ENCODE data around the gene AKR1B1. TPM values are rescaled to one million over a fixed set of nuclear protein-coding genes. Genes with fewer than 3 reads are reported as not detected.

AKR1B1 gene
- total RNA-seq, 1 donor from 2014 or later, result 88.9 TPM

DNA sequence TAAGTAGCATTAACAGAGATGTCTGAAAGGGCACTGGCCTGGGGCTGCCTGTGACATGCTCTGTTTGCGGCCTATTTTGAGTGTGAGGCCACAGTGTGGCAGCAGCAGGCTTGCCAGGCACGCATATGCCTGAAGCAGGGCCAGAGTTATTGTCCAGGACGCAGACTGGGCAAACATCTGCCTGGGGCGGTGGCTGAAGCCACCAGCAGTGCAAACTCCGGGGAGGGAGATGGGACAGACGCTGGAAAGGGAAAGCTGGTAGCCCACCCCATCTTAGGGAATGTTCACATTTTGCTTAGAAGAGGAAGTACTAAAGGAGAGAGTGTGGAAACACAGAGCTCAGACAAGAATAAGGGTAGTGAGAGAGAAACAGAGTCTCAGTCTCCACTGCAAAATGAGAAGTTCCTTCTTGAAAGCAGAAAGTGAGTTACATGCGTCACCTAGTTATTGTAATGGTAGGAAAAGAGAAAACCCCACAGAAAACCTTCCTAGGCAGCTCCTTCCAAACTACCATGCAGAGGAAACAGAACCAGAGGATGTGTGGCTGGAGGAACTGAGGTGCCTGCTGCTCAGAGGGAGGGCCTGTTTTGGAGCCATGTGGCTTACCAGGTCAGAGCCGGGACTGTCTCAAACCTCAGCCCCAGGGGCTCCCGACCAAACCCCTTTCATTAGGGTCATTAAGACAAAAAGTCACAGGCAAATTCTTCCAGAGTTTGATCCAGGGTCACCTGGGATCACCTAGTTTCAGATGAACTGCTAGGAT is 14.5 kb downstream of the AKR1B1 start:
- intact Hi-C loops (cut with micrococcal nuclease), result no loop called here
- Mint-ChIP-seq H3K4me3 (no peak overlapping the region), H3K9me3 (no peaks in the 10 kb centered on the region), H3K27me3 (no peaks in the 10 kb centered on the region), H3K27ac (no peak overlapping the region), H3K4me1 (no peaks in the 10 kb centered on the region), H3K36me3 (ENCODE audit: low read depth) (peaks cover 96% of the 10 kb centered on the region)
- ATAC-seq (ENCODE audit: low read depth) (no peak), DNase-seq (no peak)
- ChIA-PET CTCF (no interaction called here), POLR2A (no interaction called here)
- TF ChIP-seq, protein P1, sequence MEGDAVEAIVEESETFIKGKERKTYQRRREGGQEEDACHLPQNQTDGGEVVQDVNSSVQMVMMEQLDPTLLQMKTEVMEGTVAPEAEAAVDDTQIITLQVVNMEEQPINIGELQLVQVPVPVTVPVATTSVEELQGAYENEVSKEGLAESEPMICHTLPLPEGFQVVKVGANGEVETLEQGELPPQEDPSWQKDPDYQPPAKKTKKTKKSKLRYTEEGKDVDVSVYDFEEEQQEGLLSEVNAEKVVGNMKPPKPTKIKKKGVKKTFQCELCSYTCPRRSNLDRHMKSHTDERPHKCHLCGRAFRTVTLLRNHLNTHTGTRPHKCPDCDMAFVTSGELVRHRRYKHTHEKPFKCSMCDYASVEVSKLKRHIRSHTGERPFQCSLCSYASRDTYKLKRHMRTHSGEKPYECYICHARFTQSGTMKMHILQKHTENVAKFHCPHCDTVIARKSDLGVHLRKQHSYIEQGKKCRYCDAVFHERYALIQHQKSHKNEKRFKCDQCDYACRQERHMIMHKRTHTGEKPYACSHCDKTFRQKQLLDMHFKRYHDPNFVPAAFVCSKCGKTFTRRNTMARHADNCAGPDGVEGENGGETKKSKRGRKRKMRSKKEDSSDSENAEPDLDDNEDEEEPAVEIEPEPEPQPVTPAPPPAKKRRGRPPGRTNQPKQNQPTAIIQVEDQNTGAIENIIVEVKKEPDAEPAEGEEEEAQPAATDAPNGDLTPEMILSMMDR (IDR thresholded peaks at IDR 0.05), result no peak

DNA sequence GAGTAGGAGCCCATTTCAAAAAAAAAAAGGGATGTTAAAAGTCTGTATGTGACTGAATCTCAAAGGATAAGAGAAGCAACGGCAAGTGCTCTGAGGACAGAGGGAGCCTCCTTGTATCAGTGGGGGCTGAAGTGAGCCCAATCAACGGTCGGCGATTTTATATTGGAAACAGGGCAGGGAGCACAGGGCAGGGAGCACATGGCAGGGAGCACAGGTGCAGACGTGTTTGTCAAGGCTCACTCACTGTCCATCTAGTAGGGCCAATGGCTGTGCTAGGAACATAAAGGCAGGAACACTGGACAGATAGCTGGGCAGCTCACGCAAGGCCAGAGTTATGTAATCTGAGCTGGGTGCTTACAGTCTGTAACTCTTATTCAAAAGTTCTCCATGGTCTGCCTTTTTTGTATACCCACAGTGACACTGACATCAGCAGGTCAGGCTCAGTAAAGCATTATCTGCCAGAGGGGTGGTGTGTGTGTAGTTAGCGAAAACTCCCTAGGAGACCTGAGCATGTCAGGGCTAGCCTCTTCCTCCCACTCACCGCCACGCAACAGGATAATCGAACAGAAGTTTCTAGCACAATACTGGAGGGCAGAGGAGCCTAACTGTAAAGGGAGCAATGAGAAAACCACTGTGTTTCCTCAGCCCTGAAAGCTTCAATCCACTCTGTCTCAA is 15.4 kb downstream of the AKR1B1 start:
- peaks cover 92% of the 10 kb centered on the region for H3K36me3 Mint-ChIP-seq (ENCODE audit: low read depth)
- intact Hi-C loops (cut with micrococcal nuclease), result no loop called here
- POLR2A ChIA-PET, result no interaction called here

DNA sequence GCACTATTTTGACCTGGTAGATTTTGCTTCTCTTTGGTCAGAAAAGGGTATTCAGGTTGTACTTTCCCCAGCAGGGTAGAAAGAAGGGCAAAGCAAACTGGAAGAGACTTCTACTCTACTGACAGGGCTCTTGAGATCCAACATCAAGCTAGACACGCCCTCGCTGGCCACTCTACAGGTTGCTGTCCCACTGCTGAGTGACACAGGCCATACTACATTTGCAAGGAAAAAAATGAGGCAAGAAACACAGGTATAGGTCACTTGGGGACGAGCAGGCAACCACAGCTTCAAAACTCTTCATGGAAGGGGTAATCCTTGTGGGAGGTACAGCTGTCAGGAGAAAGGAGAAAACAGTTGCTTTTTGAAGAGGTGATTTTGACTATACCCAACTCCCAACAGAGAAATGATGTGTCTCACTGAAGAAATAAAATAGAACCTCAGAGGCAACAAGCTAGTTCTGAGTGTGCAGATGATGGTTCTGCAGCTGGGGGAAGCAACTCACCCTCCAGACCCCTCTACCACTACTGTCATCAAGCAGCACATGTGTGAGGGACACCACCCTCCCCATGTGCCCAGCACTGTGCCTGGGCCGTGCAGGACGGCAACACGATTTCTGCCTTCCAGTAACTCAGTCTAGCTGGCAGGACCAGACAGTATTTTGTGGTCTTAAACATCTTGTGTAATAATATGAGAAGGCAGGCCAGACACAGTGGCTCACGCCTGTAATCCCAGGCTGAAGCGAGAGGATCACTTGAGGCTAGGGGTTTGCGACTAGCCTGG is 16.3 kb downstream of the AKR1B1 start:
- Mint-ChIP-seq H3K4me3 (no peak overlapping the region), H3K36me3 (ENCODE audit: low read depth) (peaks cover 85% of the 10 kb centered on the region), H3K9me3 (peaks cover 3% of the 10 kb centered on the region), H3K4me1 (no peaks in the 10 kb centered on the region), H3K27ac (no peak overlapping the region), H3K27me3 (no peaks in the 10 kb centered on the region)
- TF ChIP-seq, protein P1 (IDR thresholded peaks at IDR 0.05), result no peak
- intact Hi-C loops (cut with micrococcal nuclease), result no loop called here
- DNase-seq, result no peak
- ATAC-seq (ENCODE audit: low read depth), result no peak
- ChIA-PET POLR2A (no interaction called here), CTCF (interaction anchor here (1.7 kb wide), 1 partner anchor 10 kb away, joined by 4 read pairs; no protein-coding TSS in a partner anchor)

More for the DNA sequence above, 15.4 kb downstream of the AKR1B1 start:
- no peak overlapping the region for H3K4me3 Mint-ChIP-seq
- no peak for DNase-seq
- CTCF ChIA-PET, result interaction anchor here (1.7 kb wide), 1 partner anchor 11 kb away, joined by 4 read pairs; no protein-coding TSS in a partner anchor
- no peak overlapping the region for H3K27ac Mint-ChIP-seq
- peaks cover 3% of the 10 kb centered on the region for H3K9me3 Mint-ChIP-seq
- H3K27me3 Mint-ChIP-seq, result no peaks in the 10 kb centered on the region
- no peaks in the 10 kb centered on the region for H3K4me1 Mint-ChIP-seq
- TF ChIP-seq, protein P1 (IDR thresholded peaks at IDR 0.05), result no peak
- ATAC-seq (ENCODE audit: low read depth), result no peak

DNA sequence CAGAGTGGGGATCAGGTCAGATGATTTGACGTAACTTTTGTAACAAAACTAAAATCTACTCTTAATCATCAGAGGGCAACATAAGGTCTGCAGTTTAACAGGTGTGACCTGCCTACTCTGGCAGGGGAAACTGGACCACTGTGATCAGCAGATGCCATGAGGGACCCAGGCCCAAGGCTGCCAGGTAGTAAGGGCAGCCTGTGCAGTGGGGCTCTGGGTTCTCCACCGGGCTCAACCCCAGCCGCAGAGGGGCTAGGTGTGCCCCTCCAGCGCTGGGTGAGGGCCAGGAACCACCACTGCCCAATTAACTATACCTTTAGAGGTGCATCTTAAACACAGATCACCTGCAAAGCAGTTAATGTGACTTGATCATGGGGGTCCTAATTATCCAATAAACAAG is 17.6 kb downstream of the AKR1B1 start:
- intact Hi-C loops (cut with micrococcal nuclease), result no loop called here
- ChIA-PET CTCF (interaction anchor here (1.2 kb wide), 1 partner anchor 106 kb away, joined by 3 read pairs; no protein-coding TSS in a partner anchor), POLR2A (no interaction called here)
- H3K9me3 Mint-ChIP-seq, result peaks cover 3% of the 10 kb centered on the region
- no peak overlapping the region for H3K4me3 Mint-ChIP-seq
- peaks cover 74% of the 10 kb centered on the region for H3K36me3 Mint-ChIP-seq (ENCODE audit: low read depth)
- H3K4me1 Mint-ChIP-seq, result no peaks in the 10 kb centered on the region
- DNase-seq, result no peak
- no peak overlapping the region for H3K27ac Mint-ChIP-seq
- TF ChIP-seq, protein P1 (IDR thresholded peaks at IDR 0.05), result no peak
- H3K27me3 Mint-ChIP-seq, result no peaks in the 10 kb centered on the region
- no peak for ATAC-seq (ENCODE audit: low read depth)

Measured in activated B cell treated with CpG ODN at 0.5 μM for 24 hours (primary cell).